Loucy (cell line): ENCODE results near the gene HOXA7.

Experiments used
- CTCF ChIP-seq: fragments of 200-600 bp; sonication (generic); conservative IDR thresholded peaks from 2 replicates; pipeline ENCODE4 v1.5.1; 2014; ENCODE audit warnings: mild to moderate bottlenecking, antibody characterized with exemption, low read length
- EZH2phosphoT487 ChIP-seq: fragments of 200-600 bp; IDR thresholded peaks from 2 replicates; pipeline ENCODE4 v1.6.1; 2018; ENCODE audit warnings: antibody characterized with exemption, mild to moderate bottlenecking, moderate library complexity, borderline replicate concordance

DNA sequence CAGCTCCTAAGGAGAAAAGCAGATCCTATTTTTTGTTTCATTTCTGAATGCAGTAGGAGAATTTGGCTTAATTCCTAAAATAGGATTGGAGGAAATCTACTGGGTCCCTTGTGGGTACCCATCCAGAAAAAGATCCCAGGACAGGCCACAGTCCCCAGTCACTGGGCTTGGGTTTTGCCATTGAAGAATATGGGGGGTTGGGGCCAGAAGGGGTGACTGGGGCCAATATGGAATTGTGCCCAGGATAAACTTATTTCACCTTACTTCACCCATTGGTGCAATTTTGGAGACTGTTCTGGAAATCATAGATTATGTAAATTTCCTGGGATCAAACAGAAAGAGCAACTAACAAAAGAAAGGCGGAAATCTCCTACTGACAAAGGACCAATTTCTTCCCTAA, 18.0 kb downstream of the HOXA7 start:
- TF ChIP-seq CTCF (no peak), EZH2phosphoT487 (no peak)
